Activated B cell treated with CpG ODN at 0.5 μM for 24 hours (primary cell): ENCODE results near the gene KLLN. TPM values are rescaled to one million over a fixed set of nuclear protein-coding genes. Genes with fewer than 3 reads are reported as not detected.
"Not testable (repeated sequence)": the region's sequence is repeated elsewhere in the genome, so short reads cannot be mapped to it uniquely, and the experiment has no call there.

Experiments used
- ATAC-seq: fragments of 200-7000 bp; cut with Tn5 transposase; one replicate; pipeline ENCODE4 v1.10.0; 2021; ENCODE audit warnings: low read depth, mild to moderate bottlenecking, moderate library complexity
- CTCF ChIA-PET: fragments of 350-600 bp; sonication (Branson Sonifier 250); formaldehyde crosslinking; loops from one replicate; lab custom pipeline; 2021; ENCODE audit warnings: antibody characterized with exemption; lab: Charles Lee
- POLR2A ChIA-PET: fragments of 350-600 bp; sonication (Branson Sonifier 250); formaldehyde crosslinking; loops from one replicate; lab custom pipeline; 2021; ENCODE audit warnings: antibody characterized with exemption; lab: Charles Lee
- DNase-seq: peaks from one replicate; pipeline ENCODE4 v3.0.0; 2022
- H3K27ac Mint-ChIP-seq: one replicate; pipeline ENCODE4 v1.8.0; 2020; ENCODE audit warnings: mixed read lengths
- H3K27me3 Mint-ChIP-seq: one replicate; pipeline ENCODE4 v1.8.0; 2021; ENCODE audit warnings: mixed read lengths
- H3K36me3 Mint-ChIP-seq: one replicate; pipeline ENCODE4 v1.8.0; 2021; ENCODE audit warnings: low read depth, mixed read lengths
- H3K4me1 Mint-ChIP-seq: one replicate; pipeline ENCODE4 v1.8.0; 2021; ENCODE audit warnings: mixed read lengths
- H3K4me3 Mint-ChIP-seq: one replicate; pipeline ENCODE4 v1.8.0; 2020; ENCODE audit warnings: mild to moderate bottlenecking, mixed read lengths
- H3K9me3 Mint-ChIP-seq: one replicate; pipeline ENCODE4 v1.8.0; 2020; ENCODE audit warnings: mixed read lengths
- CTCF ChIP-seq: fragments of 200-600 bp; IDR thresholded peaks from one replicate; pipeline ENCODE4 v1.8.0; 2022; ENCODE audit warnings: antibody characterized with exemption, mild to moderate bottlenecking
- intact Hi-C: fragments of 100-400 bp; cut with micrococcal nuclease; formaldehyde crosslinking; loops from one replicate; pipeline ENCODE4 v1.15.1; 2024
- total RNA-seq: library from RNA; stranded (reverse); gene quantifications from 2 replicates; pipeline ENCODE4 v1.2.3, GENCODE V29; 2022

The KLLN gene
- total RNA-seq, 1 donor from 2014 or later: 2.6 TPM

- DNase-seq (no peak), ATAC-seq (peak; percentile 21)
- ChIA-PET CTCF (no interaction called here), POLR2A (interaction anchor here (1.2 kb wide), 1 partner anchor 23 kb away, joined by 3 read pairs; no protein-coding TSS in a partner anchor)
- no peak overlapping the region for H3K4me3 Mint-ChIP-seq
- peaks cover 14% of the 10 kb centered on the region for H3K9me3 Mint-ChIP-seq
- peaks cover 40% of the 10 kb centered on the region for H3K4me1 Mint-ChIP-seq
- intact Hi-C loops: loop anchor here (1.0 kb wide), 1 partner anchor 10 kb away; no protein-coding TSS in a partner anchor
- H3K36me3 Mint-ChIP-seq: peaks cover 57% of the 10 kb centered on the region
- TF ChIP-seq CTCF: no peak
- no peak overlapping the region for H3K27ac Mint-ChIP-seq
- H3K27me3 Mint-ChIP-seq: no peaks in the 10 kb centered on the region
Measured at GRCh38 chr10:87887548-87888289, 24.4 kb upstream of the KLLN start.

GRCh38 chr10:87887146-87887545 is 23.8 kb upstream of the KLLN start:
- ATAC-seq (no peak), DNase-seq (no peak)
- Mint-ChIP-seq H3K4me3 (no peak overlapping the region), H3K27me3 (no peaks in the 10 kb centered on the region), H3K27ac (no peak overlapping the region), H3K9me3 (peaks cover 14% of the 10 kb centered on the region), H3K36me3 (peaks cover 57% of the 10 kb centered on the region), H3K4me1 (peaks cover 39% of the 10 kb centered on the region)
- no peak for TF ChIP-seq CTCF
- intact Hi-C loops: loop anchor here (1.0 kb wide), 1 partner anchor 10 kb away; no protein-coding TSS in a partner anchor
- CTCF ChIA-PET: no interaction called here
- POLR2A ChIA-PET: interaction anchor here (1.2 to 5.3 kb wide), 2 partner anchors 23 to 24 kb away, joined by 3 to 21 read pairs; partner anchors contain the start of genes KLLN and PTEN

GRCh38 chr10:87886635-87887034 is 23.3 kb upstream of the KLLN start:
- no peak overlapping the region for H3K27ac Mint-ChIP-seq
- H3K36me3 Mint-ChIP-seq: peaks cover 62% of the 10 kb centered on the region
- ChIA-PET POLR2A (interaction anchor here (5.3 kb wide), 1 partner anchor 23 kb away, joined by 21 read pairs; the partner anchor contains the start of genes KLLN and PTEN), CTCF (no interaction called here)
- peaks cover 43% of the 10 kb centered on the region for H3K4me1 Mint-ChIP-seq
- H3K4me3 Mint-ChIP-seq: no peak overlapping the region
- DNase-seq (no peak), ATAC-seq (no peak)
- intact Hi-C loops: loop anchor here (1.0 kb wide), 1 partner anchor 11 kb away; no protein-coding TSS in a partner anchor
- H3K27me3 Mint-ChIP-seq: no peaks in the 10 kb centered on the region
- peaks cover 14% of the 10 kb centered on the region for H3K9me3 Mint-ChIP-seq
- TF ChIP-seq CTCF: no peak

GRCh38 chr10:87882555-87883294 is 19.4 kb upstream of the KLLN start:
- CTCF ChIA-PET: interaction anchor here (1.2 to 1.3 kb wide), 2 partner anchors 21 to 226 kb away, joined by 3 read pairs; no protein-coding TSS in a partner anchor
- Mint-ChIP-seq H3K27ac (no peak overlapping the region), H3K9me3 (peaks cover 14% of the 10 kb centered on the region), H3K4me3 (no peak overlapping the region), H3K36me3 (peaks cover 70% of the 10 kb centered on the region), H3K27me3 (no peaks in the 10 kb centered on the region), H3K4me1 (peaks cover 37% of the 10 kb centered on the region)
- DNase-seq: no peak
- POLR2A ChIA-PET: interaction anchor here (5.3 kb wide), 1 partner anchor 19 kb away, joined by 21 read pairs; the partner anchor contains the start of genes KLLN and PTEN
- intact Hi-C loops: loop anchor here (1.0 to 5.0 kb wide), 3 partner anchors 8 to 35 kb away; no protein-coding TSS in a partner anchor
- no peak for TF ChIP-seq CTCF
- ATAC-seq: no peak

GRCh38 chr10:87881373-87882059 is 18.2 kb upstream of the KLLN start:
- H3K27ac Mint-ChIP-seq, ATAC-seq, H3K9me3 Mint-ChIP-seq, DNase-seq, H3K27me3 Mint-ChIP-seq, H3K4me3 Mint-ChIP-seq: not testable (repeated sequence)
- Mint-ChIP-seq H3K4me1 (peaks cover 34% of the 10 kb centered on the region), H3K36me3 (peaks cover 59% of the 10 kb centered on the region)
- CTCF ChIA-PET: interaction anchor here (1.2 kb wide), 1 partner anchor 20 kb away, joined by 3 read pairs; no protein-coding TSS in a partner anchor
- POLR2A ChIA-PET: interaction anchor here (5.3 kb wide), 1 partner anchor 18 kb away, joined by 21 read pairs; the partner anchor contains the start of genes KLLN and PTEN
- intact Hi-C loops: loop anchor here (1.0 to 5.0 kb wide), 3 partner anchors 9 to 36 kb away; no protein-coding TSS in a partner anchor
